Activated naive CD4-positive, alpha-beta T cell treated with anti-CD3 and anti-CD28 coated beads, Interleukin-2, amount 50 U/mL, for 72 hours (primary cell): Measurements from ENCODE around the gene ADAMTSL1. TPM values are rescaled to one million over a fixed set of nuclear protein-coding genes. Genes with fewer than 3 reads are reported as not detected.

Experiments
- ATAC-seq, 2 donors: fragments of 150-1000 bp; cut with Tn5 transposase; 2 replicates each; pipeline ENCODE4 v1.10.0; 2021; ENCODE audit warnings: mild to moderate bottlenecking in 2 of 2, moderate library complexity in 2 of 2
- DNase-seq, 2 donors: peaks; one replicate each; pipeline ENCODE4 v3.0.0; 2021 to 2022; ENCODE audit warnings: low spot score in 2 of 2
- H3K27ac Mint-ChIP-seq, 2 donors: one replicate each; pipeline ENCODE4 v1.8.0; 2022; ENCODE audit warnings: mild to moderate bottlenecking in 2 of 2, mixed read lengths in 2 of 2
- H3K36me3 Mint-ChIP-seq, 2 donors: one replicate each; pipeline ENCODE4 v1.8.0; 2022; ENCODE audit warnings: mixed read lengths in 2 of 2
- H3K9me3 Mint-ChIP-seq, 2 donors: one replicate each; pipeline ENCODE4 v1.8.0; 2022; ENCODE audit warnings: mixed read lengths in 2 of 2
- total RNA-seq, 2 donors: library from RNA; stranded (reverse); gene quantifications; one replicate each; pipeline ENCODE4 v1.2.3, GENCODE V29; 2022

Gene ADAMTSL1
- total RNA-seq, 2 donors from 2014 or later = not detected

DNA sequence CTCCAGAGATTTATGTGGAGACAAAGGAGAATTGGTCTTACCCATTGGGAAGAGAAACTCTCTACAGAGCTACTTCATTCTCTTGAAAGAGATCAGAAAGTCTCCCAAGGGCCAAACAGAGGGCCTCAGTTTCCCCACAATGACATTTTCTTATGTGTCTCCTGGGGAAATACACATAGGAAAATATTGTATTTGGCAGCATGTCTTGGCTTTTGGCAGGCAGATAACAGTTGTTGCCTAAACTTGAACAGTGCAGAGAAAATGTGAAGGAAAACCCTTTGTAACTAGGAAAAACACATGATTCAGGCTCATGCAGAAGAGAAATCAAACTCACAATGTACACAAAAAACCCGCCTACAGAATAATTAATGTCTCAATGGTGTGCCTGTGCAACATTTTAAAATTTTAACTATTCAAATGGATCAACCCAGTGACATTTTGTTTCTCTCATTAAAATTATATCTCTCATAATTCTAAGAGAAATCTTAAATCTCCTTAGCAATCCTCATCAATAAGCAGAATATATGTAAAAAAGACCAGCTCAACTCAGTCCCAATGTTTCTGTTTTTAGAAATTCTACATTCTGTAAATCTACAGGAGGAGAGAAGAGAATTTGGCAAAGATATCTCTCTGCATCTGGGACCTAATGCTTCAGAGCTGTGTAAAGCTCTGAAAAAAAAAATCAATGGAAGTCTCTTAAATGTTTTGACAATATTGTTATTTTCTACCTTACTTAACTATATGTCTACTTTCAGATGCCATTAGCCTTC is 205.1 kb downstream of the ADAMTSL1 start:
- no peak for ATAC-seq
- Mint-ChIP-seq H3K36me3 (no peaks in the 10 kb centered on the region), H3K9me3 (no peaks in the 10 kb centered on the region), H3K27ac (no peak overlapping the region)
- no peak for DNase-seq

DNA sequence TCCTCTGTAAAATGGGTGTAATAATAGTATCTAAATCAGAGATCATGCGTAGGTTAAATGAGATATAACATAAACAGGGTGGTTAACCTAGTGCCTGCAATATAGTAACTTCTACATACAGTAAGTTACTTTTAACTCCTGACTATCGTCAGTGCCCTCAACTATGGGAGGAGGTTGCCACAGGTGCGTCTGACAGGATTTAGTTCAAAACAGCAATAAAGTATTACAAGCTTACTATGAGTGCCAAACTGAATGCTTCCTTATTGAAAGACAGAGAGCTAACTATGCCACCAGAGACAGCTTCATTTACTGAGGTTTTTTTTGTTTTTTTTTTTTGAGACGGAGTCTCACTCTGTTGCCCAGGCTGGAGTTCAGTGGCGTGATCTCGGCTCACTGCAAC is 209.0 kb downstream of the ADAMTSL1 start:
- Mint-ChIP-seq H3K36me3 (no peaks in the 10 kb centered on the region), H3K27ac (no peak overlapping the region), H3K9me3 (no peaks in the 10 kb centered on the region)
- ATAC-seq (no peak), DNase-seq (no peak)

- no peak for DNase-seq
- Mint-ChIP-seq H3K36me3 (no peaks in the 10 kb centered on the region), H3K27ac (no peak overlapping the region), H3K9me3 (no peaks in the 10 kb centered on the region)
- ATAC-seq = no peak
Observed at GRCh38 chr9:18683312-18683711, 209.4 kb downstream of the ADAMTSL1 start.

DNA sequence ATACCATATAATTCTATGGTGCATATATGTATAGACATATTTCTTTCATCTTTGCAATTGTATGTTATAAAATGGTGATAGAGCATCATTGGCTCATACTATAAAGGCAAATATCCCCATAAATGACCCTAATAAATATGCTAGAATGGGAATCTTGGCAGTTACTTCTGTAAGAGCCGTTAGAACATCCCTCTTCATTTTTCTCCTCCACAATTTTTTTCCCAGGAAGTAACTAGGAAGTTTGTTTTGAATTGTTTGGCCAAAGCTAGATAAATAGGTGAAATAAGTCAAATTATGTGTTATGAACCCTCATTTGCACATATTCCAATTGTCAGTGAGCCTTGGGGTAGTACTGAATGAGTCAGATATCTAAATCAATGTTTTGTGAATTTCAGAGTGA is 209.9 kb downstream of the ADAMTSL1 start:
- Mint-ChIP-seq H3K27ac (no peak overlapping the region), H3K36me3 (no peaks in the 10 kb centered on the region), H3K9me3 (no peaks in the 10 kb centered on the region)
- DNase-seq (no peak), ATAC-seq (no peak)

DNA sequence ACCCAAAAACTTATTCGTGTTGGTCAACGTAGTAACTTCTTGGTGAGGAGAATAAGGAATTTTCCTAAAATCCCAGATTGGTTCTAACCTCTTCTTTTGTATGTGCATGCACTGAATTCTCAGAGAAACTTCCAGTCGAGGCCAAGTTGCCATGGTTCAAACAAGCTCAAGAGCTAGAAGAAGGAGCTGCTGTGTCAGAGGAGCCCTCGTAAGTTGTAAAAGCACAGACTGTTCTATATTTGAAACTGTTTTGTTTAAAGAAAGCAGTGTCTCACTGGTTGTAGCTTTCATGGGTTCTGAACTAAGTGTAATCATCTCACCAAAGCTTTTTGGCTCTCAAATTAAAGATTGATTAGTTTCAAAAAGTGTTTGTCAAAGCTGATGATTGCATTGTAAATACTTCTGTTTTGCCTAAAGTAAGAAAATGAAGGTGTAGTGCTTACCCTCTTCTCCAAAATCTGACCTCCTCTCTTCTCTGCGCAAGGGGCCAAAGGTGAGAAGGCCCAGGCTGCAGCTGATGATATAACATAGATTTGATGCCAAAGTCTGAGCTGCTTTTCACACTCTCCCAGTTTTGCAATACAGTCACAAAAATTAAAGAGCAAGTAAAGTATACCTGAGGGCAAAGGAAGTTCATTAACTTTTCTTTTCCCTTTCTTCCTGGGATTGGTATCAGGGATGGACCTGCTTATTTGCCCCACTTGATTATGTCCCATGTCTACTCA is 210.8 kb downstream of the ADAMTSL1 start:
- H3K27ac Mint-ChIP-seq = no peak overlapping the region
- DNase-seq (no peak), ATAC-seq (no peak)
- no peaks in the 10 kb centered on the region for H3K36me3 Mint-ChIP-seq
- H3K9me3 Mint-ChIP-seq = no peaks in the 10 kb centered on the region

DNA sequence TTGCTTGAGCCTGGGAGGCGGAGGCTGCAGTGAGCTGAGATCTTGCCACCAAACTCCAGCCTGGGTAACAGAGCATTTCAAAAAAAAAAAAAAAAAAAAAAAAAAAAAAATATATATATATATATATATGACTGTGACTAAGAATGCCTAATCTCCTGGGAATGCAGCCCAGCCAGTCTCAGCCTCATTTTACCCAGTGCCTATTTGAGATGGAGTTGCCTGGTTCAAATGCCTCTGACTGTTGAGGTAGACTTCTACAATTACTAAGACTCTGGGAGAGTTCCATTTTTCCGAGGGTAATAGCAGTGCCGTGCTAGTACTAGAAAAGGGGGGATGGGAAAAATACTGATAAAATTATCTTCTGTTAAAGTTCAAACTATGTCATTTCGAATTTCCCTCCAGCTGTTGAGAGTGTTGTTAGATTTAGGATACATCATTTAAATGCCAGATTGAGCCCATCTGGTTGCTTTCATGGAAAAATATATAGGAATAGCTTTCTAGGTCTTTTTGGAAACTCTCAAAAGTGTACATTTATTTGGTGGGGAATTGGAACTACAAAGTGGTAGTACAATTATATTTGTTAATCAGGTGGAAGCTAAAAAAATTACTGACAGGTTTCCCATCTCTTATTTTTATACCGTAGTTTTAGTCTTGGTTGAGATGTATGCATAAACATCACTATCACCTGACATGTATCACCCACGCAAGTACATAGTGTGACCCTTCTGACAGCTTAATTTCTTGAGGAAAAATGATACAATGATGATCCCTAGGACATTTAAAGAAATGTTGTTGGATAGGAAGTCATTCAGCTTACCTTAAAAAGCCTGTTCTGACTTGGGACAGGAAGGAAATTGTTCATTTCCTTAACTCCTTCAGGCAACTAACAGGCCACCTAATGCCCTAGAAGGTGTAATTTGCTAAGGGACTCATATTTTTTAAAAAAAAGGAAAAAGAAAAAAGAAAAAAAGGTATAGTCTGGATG is 214.9 kb downstream of the ADAMTSL1 start:
- H3K27ac Mint-ChIP-seq = no peak overlapping the region
- peaks cover 0 to 4% of the 10 kb centered on the region in 2 donors for H3K36me3 Mint-ChIP-seq
- peaks cover 3% of the 10 kb centered on the region in 2 donors for H3K9me3 Mint-ChIP-seq
- DNase-seq (no peak), ATAC-seq (no peak)

DNA sequence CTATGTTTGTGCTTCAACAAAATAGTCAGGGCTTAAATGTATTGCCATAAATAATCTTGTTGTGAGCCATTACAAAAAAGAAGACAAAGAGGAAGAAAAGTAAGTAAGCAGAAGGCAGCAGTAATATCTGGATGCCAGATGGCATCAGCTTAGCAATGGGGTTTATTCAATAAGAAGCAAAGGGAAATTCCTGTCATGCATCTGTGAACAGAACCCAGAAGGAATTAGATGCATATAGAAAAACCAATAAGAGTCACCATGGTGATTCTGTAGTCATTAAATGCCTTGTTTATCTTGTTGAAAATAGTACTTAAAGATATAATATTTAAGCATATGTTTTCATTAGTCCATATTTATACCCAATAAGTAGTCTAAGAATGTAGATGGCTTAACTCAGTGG is 216.0 kb downstream of the ADAMTSL1 start:
- ATAC-seq (no peak), DNase-seq (no peak)
- H3K27ac Mint-ChIP-seq = no peak overlapping the region
- peaks cover 0 to 4% of the 10 kb centered on the region in 2 donors for H3K36me3 Mint-ChIP-seq
- H3K9me3 Mint-ChIP-seq = peaks cover 4 to 7% of the 10 kb centered on the region in 2 donors

GRCh38 chr9:18692268-18692667 is 218.3 kb downstream of the ADAMTSL1 start:
- H3K36me3 Mint-ChIP-seq = peaks cover 0 to 10% of the 10 kb centered on the region in 2 donors
- ATAC-seq (no peak), DNase-seq (no peak)
- H3K9me3 Mint-ChIP-seq = peaks cover 17 to 19% of the 10 kb centered on the region in 2 donors
- H3K27ac Mint-ChIP-seq = no peak overlapping the region

GRCh38 chr9:18692962-18693361 is 219.0 kb downstream of the ADAMTSL1 start:
- H3K27ac Mint-ChIP-seq = no peak overlapping the region
- peaks cover 17 to 23% of the 10 kb centered on the region in 2 donors for H3K9me3 Mint-ChIP-seq
- ATAC-seq (no peak), DNase-seq (no peak)
- H3K36me3 Mint-ChIP-seq = peaks cover 0 to 10% of the 10 kb centered on the region in 2 donors

GRCh38 chr9:18694959-18695668 is 221.2 kb downstream of the ADAMTSL1 start:
- peaks cover 0 to 10% of the 10 kb centered on the region in 2 donors for H3K36me3 Mint-ChIP-seq
- no peak for DNase-seq
- no peak overlapping the region for H3K27ac Mint-ChIP-seq
- peaks cover 17 to 23% of the 10 kb centered on the region in 2 donors for H3K9me3 Mint-ChIP-seq
- no peak for ATAC-seq

DNA sequence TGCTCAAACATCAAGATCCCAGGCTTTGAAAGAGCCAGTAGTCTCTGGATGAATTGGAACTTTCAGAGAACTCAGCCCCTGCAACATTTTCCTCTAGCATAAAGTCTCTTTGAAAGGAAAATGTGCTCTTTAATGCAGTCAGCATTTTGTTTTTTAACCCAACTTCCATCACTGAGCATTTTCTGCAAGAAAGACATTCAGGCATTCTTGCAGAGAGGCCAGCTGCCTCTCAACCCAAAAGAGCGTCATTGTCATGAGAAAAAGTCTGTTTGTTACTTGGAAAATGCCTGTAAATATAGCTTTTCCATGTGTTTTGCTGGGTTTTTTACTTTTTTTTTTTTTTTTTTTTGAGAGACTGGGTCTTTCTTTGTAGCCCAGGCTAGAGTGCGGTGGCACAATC is 225.0 kb downstream of the ADAMTSL1 start:
- Mint-ChIP-seq H3K27ac (no peak overlapping the region), H3K9me3 (peaks cover 18 to 22% of the 10 kb centered on the region in 2 donors), H3K36me3 (peaks cover 0 to 6% of the 10 kb centered on the region in 2 donors)
- no peak for DNase-seq
- ATAC-seq = no peak

DNA sequence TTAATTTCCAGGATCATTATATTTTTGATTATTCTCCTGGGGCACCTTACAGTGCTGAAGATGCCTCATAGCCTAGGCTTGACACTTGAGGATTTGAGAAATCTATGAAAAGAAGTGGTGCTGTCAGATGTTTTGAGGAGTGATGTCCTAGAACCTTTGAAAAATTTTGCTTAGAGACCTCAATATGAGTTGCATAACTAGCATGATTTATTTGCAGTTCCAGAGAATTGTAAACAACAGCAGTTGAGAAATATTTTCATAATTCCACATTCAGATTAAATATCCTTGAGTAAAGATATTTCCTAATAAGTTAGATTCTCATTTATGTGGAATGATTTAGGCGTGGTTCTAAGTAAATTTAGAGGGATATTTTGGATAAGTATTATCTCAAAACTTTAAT is 225.8 kb downstream of the ADAMTSL1 start:
- DNase-seq (no peak), ATAC-seq (no peak)
- peaks cover 0 to 6% of the 10 kb centered on the region in 2 donors for H3K36me3 Mint-ChIP-seq
- no peak overlapping the region for H3K27ac Mint-ChIP-seq
- peaks cover 18 to 19% of the 10 kb centered on the region in 2 donors for H3K9me3 Mint-ChIP-seq

- DNase-seq = no peak
- no peak for ATAC-seq
- H3K27ac Mint-ChIP-seq = no peak overlapping the region
- peaks cover 13 to 14% of the 10 kb centered on the region in 2 donors for H3K9me3 Mint-ChIP-seq
- peaks cover 0 to 1% of the 10 kb centered on the region in 2 donors for H3K36me3 Mint-ChIP-seq
Observed at GRCh38 chr9:18700714-18701113, 226.8 kb downstream of the ADAMTSL1 start.

- Mint-ChIP-seq H3K9me3 (peaks cover 4 to 5% of the 10 kb centered on the region in 2 donors), H3K27ac (no peak overlapping the region), H3K36me3 (no peaks in the 10 kb centered on the region)
- DNase-seq (no peak), ATAC-seq (no peak)
Observed at GRCh38 chr9:18703151-18703900, 229.4 kb downstream of the ADAMTSL1 start.

GRCh38 chr9:18703901-18704379 is 230.0 kb downstream of the ADAMTSL1 start:
- Mint-ChIP-seq H3K36me3 (no peaks in the 10 kb centered on the region), H3K9me3 (peaks cover 4 to 5% of the 10 kb centered on the region in 2 donors), H3K27ac (no peak overlapping the region)
- DNase-seq = no peak
- no peak for ATAC-seq
